Measurements from ENCODE around the gene CNTFR.

Gene CNTFR

DNA sequence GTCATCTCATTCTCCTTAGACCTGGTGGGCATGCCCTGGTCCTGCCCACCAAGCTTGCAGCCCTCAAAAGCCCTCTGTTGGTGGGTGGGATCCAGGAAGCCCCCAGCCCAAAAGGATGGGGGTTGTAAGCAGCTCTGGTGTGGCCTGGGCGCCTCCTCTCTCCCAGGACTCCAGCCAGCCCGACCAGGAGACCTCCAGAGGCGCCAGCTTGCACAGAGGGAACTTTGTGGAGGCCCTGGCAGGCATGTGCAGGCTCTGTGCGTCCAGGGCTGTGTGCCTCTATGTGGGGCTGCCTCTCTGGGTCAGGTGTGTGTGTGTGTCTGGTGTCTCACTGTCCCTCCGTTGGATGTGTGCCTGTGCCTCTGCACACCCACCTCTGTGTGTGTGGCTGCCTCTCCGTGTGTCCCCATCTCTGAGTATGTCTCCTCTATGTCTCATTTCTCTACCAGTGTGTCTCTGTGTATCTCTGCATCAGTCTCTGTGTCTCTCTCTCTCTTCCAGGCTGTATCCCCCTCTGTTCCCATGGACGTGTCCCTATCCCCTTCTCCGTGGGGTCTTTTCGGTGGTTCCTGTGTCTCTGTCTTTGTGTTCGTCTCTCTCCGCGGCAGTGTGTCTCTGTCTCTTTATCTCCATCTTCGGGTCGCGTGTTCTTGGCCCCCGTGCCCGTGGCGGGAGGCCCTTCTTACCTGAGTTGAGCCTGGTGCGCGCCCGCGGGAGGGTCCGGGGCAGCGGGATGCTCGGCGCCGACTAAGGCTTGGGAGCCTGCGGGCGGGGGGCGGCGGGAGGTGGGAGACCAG, 67.2 kb downstream of the CNTFR start:
- peak; percentile 69 for DNase-seq

DNA sequence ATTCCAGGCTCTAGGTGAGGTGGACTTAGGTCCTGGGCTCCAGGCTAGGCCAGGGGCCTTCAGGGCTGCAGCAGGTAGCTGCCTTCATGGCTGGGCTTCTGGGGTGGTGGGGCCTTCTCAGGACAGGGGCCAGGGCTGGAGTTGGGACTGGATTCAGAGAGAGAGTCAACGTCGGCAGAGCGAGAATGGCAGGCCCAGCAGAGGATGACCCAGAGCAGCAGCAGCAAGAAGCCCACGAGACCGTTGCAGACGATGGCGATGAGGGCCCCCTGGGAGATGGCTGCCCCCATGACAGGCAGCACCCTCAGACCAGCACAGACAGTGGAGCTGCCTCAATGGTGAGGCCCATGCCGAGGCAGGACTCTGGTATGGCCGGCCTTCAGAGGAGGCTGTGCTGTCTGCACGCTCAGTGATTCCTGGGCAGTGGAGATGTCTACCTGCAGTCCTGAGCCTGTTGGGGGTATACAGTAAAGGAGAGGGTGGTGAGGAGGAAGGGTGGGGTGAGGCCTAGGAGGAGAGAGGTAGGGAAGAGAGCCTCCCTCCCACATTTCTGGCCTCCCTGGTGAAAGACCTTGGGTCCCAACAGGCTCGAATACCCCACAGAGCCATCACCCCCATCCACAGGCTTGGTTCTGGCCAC, 68.0 kb downstream of the CNTFR start:
- DNase-seq, result no peak

DNA sequence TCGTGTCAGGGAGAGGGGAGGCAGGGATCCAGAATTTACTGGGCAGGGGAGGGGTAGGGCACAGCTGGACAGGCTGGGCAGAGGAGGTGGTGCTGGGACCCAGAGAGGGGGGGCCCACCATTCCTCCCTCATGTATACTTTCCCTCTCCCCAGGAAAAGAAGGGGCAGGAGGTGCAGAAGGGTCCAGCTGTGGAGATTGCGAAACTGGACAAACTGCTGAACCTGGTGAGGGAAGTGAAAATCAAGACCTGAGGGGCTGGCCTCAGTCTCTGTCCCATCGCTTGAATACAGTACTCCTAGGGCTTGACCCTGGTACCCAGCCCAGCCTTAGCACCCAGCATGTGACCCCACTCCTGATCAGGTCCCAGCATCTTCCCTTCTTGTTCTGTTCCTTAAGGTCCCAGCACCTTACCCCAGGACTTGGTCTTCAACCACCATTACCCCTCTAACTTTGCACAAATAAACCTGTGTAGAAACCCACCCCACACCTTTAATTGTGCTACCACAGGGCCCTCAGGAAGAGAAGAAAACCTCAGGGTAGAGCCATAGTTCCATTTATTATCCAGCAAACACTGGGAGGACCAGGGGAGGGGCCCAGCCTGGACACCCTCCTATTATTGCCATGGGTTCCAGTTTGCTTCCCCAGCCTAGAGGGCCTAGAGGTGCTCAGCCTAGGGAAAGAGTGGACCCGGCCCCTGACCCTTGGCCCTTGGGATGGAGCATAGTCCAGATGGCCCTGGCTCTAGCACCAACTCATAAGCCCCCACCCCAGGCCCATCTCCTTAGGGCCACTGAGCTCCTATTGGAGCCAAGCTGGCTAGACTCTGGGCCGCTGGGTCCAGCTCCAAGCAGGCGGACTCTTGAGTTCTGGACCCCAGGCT, 68.8 kb downstream of the CNTFR start:
- DNase-seq, result no peak

DNA sequence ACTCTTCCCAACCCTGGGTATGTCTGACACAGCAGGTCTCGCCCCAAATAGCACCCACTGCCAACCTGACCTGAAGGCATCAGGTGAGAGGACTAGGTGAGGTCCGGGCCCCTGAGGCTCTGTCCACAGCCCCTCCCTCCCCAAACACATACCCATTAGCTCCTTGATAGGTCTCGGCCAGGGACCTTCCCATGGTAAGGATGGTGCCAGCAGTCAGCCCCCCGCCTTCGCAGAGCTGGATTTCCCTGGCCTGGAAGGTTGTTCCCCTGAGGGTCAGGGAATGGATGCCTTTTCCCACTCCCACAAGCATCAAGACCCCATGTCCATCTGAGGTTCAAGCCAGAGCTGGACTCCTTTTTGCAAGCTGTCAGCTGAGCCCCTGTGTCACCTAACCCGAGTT, 69.4 kb downstream of the CNTFR start:
- DNase-seq, result no peak

DNA sequence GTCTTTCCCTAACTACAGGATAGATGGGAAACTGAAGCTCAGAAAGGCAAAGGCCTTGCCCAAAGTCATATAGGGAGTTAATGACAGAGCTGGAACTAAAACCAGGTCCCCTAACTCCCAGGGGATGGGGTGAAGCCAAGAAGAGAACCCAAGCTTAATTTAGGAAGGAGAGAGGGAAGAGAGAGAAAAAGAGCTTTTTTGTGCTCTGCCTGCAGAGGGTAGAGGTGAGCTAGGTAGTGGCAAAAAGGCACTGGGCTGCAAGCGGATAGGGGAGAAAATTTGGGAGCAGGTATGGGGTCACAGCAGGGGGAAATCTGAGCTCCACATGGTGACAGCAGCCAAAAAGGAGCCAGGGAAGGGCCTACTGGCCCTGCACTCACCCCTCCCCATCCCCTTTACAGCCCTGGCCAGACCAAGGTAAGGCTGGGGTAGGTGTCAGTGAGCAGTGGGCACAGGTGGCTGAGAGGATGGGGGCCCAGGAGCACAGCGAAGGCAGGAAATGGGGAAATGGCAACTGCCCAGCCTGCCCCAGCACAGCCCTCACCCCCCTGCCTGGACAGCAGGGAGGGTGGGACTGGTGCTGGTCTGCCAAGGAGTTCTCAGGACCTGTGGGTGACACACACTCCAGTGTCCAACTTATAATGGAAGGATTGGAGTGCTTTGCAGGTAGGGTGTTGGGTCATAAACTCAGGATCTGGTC, 70.1 kb downstream of the CNTFR start:
- no peak for DNase-seq

DNA sequence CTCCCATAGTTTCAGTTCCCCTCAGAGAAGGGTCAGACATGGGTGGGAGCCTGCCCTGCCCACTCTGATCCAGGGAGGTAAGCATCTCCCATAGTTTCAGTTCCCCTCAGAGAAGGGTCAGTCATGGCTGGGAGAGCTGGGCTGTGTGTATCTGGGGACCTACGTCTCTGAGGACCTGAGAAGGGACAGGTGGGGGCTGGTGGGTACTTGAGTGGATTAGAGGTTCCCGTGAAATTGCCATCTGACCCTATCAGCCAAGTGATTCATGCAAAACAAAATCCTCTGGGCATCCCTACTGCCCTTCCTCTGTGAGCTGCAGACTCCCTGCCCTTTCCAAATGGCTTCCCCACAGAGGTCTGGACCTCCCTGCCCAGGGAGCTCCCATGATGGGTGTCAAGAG, 70.6 kb downstream of the CNTFR start:
- DNase-seq, result no peak

DNA sequence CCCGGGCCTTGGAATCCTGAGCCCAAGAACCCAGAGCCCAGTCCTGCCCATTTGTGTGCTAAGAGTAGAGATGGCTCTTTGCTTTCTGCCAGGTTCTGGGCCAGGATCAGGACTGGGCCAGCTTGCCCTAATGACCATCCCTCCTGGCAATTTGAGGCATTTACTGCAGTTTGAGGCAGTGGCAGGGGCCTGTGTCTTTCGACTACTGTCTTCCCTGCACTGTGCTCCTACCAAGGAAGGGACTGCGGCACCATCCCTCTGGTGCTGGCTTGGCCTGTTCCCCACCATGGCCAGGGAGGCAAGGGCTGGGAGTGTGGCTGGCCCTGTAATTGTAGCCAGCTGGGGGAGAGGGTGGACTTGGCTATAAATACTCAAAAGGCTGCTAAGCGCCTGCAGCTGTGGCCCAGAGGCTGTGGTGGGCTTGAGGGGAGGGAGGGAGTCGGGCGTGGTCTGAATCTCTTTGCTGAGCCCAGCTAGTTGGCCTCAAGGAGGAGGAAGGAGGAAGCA, 71.4 kb downstream of the CNTFR start:
- no peak for DNase-seq

DNA sequence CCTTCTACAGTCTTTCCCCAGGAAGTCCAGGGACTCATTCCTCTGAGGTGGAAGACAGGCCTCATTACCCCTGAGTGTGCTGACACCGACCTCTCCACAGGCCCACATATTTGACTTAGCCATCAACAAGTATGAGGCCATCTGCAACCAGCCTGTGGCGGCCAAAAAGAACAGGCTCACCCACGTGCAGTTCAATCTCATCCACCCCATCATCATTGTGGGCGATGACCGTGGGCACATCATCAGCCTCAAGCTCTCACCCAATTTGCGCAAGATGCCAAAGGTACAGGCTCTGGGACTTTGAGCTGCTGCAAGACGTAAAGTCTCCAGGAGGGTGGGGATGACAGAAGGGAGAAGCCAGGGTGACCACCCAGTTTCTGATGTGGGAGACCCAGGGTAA, 72.3 kb downstream of the CNTFR start:
- no peak for DNase-seq

DNA sequence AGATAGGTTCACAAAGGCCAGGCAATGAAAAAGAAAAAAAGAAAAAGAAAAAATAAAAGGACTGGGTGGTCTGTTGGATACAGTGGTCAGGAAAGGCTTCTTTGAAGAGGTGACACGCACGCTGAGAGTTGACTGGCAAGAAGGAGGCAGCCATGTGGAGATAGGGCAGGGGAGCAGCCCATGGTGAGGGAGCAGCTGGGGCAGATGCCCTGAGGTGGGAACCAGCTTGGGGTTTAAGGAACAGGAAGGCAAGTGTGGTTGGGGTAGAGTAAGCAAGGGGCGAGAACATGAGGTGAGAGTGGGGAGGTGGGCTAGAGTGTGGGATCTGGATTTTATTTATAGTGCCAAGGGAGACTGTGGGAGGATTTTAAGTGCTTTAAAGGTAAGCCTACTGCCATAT, 73.6 kb downstream of the CNTFR start:
- no peak for DNase-seq

DNA sequence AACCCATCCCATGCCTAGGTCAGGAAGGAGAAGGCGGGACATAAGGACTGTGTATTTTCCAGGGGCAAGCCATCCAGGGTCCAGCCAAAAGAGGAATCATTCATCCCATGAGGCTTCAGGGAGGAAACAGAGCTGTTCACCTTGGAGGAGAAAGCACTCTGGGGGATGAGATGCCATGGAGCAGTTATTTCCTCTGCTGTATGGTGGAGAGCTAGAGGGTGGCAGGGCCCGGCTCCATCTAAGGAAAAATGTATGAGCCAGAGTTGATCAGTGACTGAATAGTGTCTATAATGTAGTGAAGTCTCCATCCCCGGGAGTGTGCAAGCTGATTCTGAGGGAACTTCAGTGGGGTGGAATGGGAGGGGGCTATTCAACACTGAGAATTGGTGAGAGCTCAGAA, 74.7 kb downstream of the CNTFR start:
- no peak for DNase-seq

DNA sequence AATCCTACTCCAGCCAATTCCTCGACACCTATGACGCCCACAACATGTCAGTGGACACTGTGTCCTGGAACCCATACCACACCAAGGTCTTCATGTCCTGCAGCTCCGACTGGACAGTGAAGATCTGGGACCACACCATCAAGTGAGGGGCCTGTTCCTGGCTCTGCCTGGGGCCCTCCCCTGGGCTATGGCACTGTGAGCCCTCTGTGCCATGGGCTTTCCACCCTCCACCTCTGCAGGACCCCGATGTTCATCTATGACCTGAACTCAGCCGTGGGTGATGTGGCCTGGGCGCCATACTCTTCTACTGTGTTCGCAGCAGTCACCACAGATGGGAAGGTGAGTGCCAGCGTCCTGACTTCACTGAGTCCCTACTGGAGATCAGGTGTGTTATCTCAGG, 75.1 kb downstream of the CNTFR start:
- DNase-seq, result no peak

DNA sequence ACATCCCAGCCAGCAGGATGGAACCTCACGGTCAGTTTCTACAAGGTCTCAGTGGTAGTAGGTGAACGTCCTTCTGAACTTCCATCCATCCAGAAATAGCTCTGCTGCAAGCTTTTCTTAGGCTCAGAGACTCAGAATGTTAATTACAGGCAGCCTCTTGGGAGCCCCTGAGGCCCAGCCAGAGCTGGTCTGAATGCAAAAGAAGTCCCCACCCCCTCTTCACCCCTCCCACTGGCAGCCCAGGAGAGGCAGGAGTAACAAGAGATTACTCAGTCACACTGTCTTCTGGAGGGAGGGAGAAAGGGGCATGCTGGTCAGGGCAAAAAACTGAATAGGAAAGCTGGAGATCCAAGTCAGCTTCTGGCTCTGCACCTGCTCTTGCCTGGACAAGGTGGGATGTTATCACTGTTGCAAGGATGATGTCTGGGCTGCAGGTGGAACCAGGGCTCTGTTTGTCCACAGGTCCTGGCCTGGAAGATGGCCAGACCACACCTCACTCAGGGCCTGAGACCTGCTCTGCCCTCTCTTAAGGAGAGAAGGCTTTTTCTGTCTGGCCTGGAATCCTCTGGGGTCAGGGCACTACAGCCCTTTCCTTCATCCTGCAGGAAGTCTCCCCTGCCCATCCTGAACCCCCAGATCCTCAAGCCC, 75.8 kb downstream of the CNTFR start:
- peak; percentile 91 for DNase-seq

DNA sequence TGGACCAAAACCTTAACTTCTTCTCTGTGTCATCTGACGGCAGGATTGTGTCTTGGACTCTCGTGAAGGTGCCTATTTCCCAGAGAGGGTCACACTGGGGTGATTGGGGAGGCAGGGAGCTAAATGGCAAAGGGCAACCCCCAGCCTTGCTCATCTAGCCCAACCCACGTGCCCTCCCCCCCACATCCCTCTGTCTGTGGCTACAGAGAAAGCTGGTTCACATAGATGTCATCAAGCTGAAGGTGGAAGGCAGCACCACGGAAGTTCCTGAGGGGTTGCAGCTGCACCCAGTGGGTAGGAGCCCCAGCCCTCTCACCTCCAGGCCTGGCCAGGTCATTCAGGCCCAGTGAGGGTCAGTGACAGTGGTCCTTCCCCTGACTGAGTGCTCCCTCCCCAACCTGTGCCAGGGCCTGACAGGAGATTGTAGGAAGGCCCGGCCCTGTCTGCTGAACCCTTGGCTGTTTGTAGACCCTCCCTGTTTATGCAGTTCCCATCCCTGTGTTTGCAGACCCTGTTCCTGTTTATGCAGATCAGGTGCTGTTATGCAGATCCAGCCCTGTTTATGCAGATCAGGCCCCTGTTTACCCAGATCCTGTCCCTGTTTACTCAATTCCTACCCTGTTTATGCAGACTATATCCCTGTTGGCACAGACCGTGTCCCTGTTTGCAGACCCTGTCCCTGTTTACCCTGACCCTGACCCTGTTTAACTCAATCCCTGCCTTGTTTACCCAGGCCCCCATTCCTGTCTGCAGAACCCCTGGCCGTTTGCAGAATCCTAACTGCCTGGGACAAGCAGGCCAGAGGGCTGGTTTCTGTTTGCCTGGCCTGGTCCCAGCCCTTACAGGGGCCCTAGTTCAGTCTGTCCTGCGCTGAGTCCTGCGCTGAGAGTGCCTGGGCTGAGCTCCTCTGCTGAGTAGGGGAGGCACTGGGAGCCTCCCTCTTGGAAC, 77.1 kb downstream of the CNTFR start:
- peak; percentile 71 for DNase-seq

DNA sequence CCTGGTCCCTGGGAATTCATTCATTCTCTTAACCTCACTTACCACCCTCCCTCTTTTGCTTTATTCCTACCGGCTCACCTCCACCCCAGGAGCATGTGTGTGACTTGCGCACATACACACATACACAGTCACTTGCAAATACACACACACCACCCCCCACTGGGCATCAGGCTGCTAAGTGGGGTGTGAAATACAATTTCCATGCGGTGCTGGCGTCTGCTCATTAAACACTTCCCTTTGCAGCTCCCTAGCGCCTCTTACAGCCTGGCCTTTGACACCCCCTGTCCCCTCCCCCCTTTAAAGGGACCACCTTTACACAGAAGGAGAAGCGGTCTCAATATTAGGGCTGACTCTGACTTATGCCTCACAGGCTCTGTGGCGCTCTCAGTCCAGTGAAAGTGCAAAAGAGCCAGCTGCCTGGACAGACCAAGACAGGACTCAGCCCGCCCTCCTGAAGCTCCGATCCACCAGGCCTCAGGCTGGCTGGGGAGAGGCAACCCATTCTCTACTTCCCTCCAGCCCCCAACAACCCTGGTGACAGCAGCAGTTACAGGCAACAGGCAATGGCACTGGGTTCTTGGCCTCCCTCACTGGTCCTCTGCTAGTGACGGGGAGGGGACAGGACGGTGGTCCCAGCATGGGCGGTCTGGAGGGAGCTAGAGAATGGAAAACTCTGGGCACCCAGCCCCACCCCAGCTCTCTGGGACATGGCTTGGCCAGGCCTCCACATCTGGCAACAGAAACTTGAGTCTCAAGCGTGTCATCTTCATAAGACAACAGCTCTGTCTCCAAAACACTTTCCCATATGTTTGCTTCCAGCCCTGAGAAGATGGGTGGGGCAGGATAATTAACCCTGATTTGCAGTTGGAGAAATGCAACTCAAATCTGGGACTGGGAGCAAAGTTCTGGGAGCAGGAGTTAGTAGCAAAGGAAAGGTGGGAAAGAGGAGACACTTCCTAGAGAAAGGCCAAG, 78.7 kb downstream of the CNTFR start:
- no peak for DNase-seq

DNA sequence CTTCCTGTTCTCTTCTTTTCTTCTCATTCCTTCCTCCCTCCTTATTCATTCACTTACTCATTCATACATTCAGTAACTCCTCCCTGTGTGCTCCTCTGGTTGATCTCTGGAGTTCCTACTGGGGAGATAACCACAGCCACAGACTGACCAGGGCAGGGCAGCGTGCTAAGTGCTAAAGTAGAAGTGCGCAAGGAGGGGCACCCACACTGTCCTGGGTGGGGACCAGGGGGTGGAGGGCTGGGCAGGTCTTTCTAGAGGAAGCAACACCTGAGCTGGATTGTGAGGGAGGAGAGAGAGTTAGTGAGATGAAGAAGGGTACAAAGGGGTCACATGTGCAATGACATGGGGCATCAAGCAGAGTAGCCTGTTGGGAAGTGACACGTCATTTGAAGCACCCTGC, 80.6 kb downstream of the CNTFR start:
- DNase-seq, result no peak

DNA sequence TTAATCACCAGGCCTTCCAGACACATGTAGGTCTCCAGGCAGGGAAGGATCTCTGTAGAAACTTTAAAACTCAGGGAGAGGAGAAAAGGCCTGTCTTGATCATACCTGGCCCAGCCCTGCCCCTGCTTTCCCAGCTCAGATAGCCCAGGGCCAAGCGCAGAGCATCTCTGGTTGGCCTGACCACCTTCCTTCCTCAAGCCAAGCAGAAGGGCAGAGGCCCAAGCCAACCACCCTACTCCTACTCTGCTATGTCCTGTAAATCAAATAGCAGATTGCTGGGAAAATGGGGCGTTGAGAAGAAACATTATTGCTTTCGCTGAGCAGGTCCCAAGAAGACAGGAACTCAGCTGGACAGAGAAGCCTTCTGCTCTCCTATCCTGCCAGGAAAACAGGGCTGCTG, 81.1 kb downstream of the CNTFR start:
- DNase-seq, result no peak

DNA sequence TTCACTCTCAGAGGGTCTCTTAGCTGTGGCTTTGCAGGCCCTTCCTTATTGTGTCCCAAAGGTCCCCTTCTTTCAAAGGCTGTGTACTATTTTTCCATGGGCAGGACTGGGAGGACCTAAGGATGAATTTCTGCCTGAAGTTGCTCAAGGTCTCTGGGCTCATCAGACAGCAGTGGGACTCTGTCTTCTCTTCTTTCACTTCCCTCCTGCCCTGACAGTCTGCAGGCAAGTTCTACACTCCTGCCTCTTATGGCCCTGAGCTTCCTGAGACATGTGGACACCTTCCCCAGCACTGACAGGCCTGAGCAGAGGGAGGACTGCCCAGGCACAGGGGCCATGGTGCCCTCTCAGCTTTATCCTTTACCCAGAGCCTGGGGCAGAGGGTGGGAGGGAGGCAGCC, 81.6 kb downstream of the CNTFR start:
- DNase-seq, result no peak

DNA sequence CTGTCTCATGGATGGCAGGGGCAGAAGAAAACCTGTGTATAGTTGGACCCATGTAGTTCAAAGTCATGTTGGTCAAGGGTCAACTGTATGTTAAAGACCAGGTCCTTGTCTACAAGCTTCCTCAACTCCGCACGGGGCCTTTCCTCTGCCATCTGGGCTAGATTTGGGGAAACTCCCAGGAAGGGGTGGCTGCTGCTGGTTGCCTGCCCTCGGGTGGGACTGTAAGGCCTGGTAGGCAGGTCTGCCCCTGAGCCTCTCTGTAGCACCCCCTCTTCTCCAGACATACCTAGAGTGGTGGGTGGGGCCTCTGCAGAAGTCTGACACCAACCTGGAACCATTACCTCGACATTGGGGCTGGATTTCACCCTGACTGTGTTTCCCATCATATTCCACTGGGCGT, 82.0 kb downstream of the CNTFR start:
- no peak for DNase-seq

DNA sequence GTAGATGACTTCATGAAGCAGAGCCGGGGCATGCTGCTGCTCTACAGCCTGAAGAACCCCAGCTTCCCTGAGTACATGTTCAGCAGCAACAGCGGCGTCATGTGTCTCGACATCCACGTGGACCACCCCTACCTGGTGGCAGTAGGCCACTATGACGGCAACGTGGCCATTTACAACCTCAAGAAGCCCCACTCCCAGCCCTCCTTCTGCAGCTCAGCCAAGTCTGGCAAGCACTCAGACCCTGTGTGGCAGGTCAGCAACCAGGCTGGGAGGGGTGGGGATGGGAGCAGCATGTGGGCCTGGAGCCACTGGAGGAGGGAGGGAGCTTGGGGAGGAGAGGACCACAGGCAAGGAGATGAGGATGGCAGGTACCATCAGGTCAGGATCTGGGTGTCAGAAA, 82.9 kb downstream of the CNTFR start:
- DNase-seq, result no peak
